PFSK-1 (cell line): ENCODE measurements around the gene GRAMD1A.

Experiments
- POLR2AphosphoS5 ChIP-seq: IDR thresholded peaks from 2 replicates; pipeline ENCODE4 v1.6.1; 2012; ENCODE audit warnings: low read depth, mild to moderate bottlenecking, control low read depth, low read length, moderate library complexity
- REST ChIP-seq, 2 experiments: IDR thresholded peaks; 2 replicates each; pipeline versions ENCODE4 v1.6.1 to v1.8.0; 2011 to 2012; ENCODE audit warnings: low read depth in 2 of 2, low read length in 2 of 2, control low read depth in 1 of 2, inconsistent platforms in 1 of 2, mild to moderate bottlenecking in 1 of 2, moderate library complexity in 1 of 2; ENCODE audit not compliant: insufficient read depth in 1 of 2
- SIN3A ChIP-seq: IDR thresholded peaks from 2 replicates; pipeline ENCODE4 v1.6.1; 2012; ENCODE audit warnings: mild to moderate bottlenecking, low read length, moderate library complexity, borderline replicate concordance; ENCODE audit not compliant: insufficient read depth

- TF ChIP-seq POLR2AphosphoS5: no peak
- TF ChIP-seq REST (IDR thresholded peaks at IDR 0.05; ENCODE audit: insufficient read depth in 1 of 2, low read depth in 2 of 2, low read length in 2 of 2): no peak
- TF ChIP-seq SIN3A: no peak
Measured at GRCh38 chr19:35058370-35058769, 58.2 kb downstream of the GRAMD1A start.
